HG03095 (cell line): ENCODE data around the gene PSMD1.

Experiments
- ATAC-seq: cut with Tn5 transposase; IDR thresholded peaks from one replicate; pipeline ENCODE4 v1.9.1; 2021; ENCODE audit warnings: moderate library complexity; ENCODE audit not compliant: unreplicated experiment

The PSMD1 gene

GRCh38 chr2:231034291-231034882 is 22.3 kb upstream of the PSMD1 start:
- no peak for ATAC-seq

GRCh38 chr2:231036131-231036530 is 20.5 kb upstream of the PSMD1 start:
- no peak for ATAC-seq

- ATAC-seq: no peak
Observed at GRCh38 chr2:231036578-231037106, 20.0 kb upstream of the PSMD1 start.

GRCh38 chr2:231037202-231037730 is 19.4 kb upstream of the PSMD1 start, which contains the start of gene C2orf72:
C2orf72 (plus strand) TSS chr2:231037523; CDS start chr2:231037566, 43 bp downstream.
- no peak for ATAC-seq

GRCh38 chr2:231037731-231038482 is 18.8 kb upstream of the PSMD1 start:
- ATAC-seq: no peak

- no peak for ATAC-seq
Observed at GRCh38 chr2:231038483-231039293, 18.0 kb upstream of the PSMD1 start.

- no peak for ATAC-seq
Observed at GRCh38 chr2:231039294-231039664, 17.4 kb upstream of the PSMD1 start.

GRCh38 chr2:231039821-231040364 is 16.8 kb upstream of the PSMD1 start:
- no peak for ATAC-seq

- no peak for ATAC-seq
Observed at GRCh38 chr2:231041061-231041689, 15.5 kb upstream of the PSMD1 start.

GRCh38 chr2:231043796-231044195 is 12.9 kb upstream of the PSMD1 start:
- no peak for ATAC-seq

- no peak for ATAC-seq
Observed at GRCh38 chr2:231046916-231047273, 9.8 kb upstream of the PSMD1 start.

GRCh38 chr2:231047274-231047922 is 9.3 kb upstream of the PSMD1 start:
- ATAC-seq: no peak

GRCh38 chr2:231047923-231048915 is 8.4 kb upstream of the PSMD1 start:
- no peak for ATAC-seq

GRCh38 chr2:231049286-231050017 is 7.2 kb upstream of the PSMD1 start:
- ATAC-seq: no peak

- ATAC-seq: no peak
Observed at GRCh38 chr2:231050018-231050901, 6.4 kb upstream of the PSMD1 start.

- ATAC-seq: no peak
Observed at GRCh38 chr2:231051116-231051515, 5.6 kb upstream of the PSMD1 start.
